OCI-LY1 (cell line): ENCODE results near the gene AFDN.

Experiments used
- H2AFZ ChIP-seq: fragments of 200-600 bp; sonication (generic), shearing (Covaris generic); 2 replicates; pipeline ENCODE4 v1.6.0; 2014; ENCODE audit warnings: antibody characterized with exemption, mild to moderate bottlenecking, low read length
- H3F3A ChIP-seq: fragments of 200-600 bp; sonication (generic), shearing (Covaris generic); 2 replicates; pipeline ENCODE4 v1.6.0; 2014; ENCODE audit warnings: mild to moderate bottlenecking, antibody characterized with exemption, low read length, moderate library complexity; ENCODE audit not compliant: insufficient read depth
- H3K27ac ChIP-seq: fragments of 200-600 bp; sonication (generic); 2 replicates; pipeline ENCODE4 v1.5.1; 2014; ENCODE audit warnings: low read length, mixed run types, mild to moderate bottlenecking, low read depth; ENCODE audit not compliant: poor library complexity, severe bottlenecking
- H3K27me3 ChIP-seq: fragments of 200-600 bp; sonication (generic); 2 replicates; pipeline ENCODE4 v1.6.0; 2014; ENCODE audit warnings: antibody characterized with exemption, mild to moderate bottlenecking, low read length, moderate library complexity; ENCODE audit not compliant: insufficient read depth
- H3K36me3 ChIP-seq: fragments of 200-600 bp; sonication (generic); 2 replicates; pipeline ENCODE4 v1.6.1; 2014; ENCODE audit warnings: mild to moderate bottlenecking, antibody characterized with exemption, low read length, moderate library complexity, mixed read lengths; ENCODE audit not compliant: insufficient read depth
- H3K4me1 ChIP-seq: fragments of 200-600 bp; sonication (generic); 2 replicates; pipeline ENCODE4 v1.5.1; 2014; ENCODE audit warnings: mild to moderate bottlenecking, low read length, moderate library complexity; ENCODE audit not compliant: insufficient read depth, severe bottlenecking
- H3K4me2 ChIP-seq: fragments of 200-600 bp; sonication (generic), shearing (Covaris generic); 2 replicates; pipeline ENCODE4 v1.6.1; 2014; ENCODE audit warnings: low read length
- H3K4me3 ChIP-seq: fragments of 200-600 bp; sonication (generic); 2 replicates; pipeline ENCODE4 v1.5.1; 2014; ENCODE audit warnings: low read length, low read depth, mild to moderate bottlenecking, mixed read lengths; ENCODE audit not compliant: poor library complexity, severe bottlenecking
- H3K79me2 ChIP-seq: fragments of 200-600 bp; shearing (Covaris generic); 2 replicates; pipeline ENCODE4 v1.6.1; 2016; ENCODE audit warnings: mixed run types, low read length, mixed read lengths; ENCODE audit not compliant: insufficient read depth
- H3K9ac ChIP-seq: fragments of 200-600 bp; sonication (generic), shearing (Covaris generic); 2 replicates; pipeline ENCODE4 v1.6.1; 2014; ENCODE audit warnings: mild to moderate bottlenecking, low read length, mixed read lengths
- H3K9me2 ChIP-seq: fragments of 200-600 bp; sonication (generic), shearing (Covaris generic); 2 replicates; pipeline ENCODE4 v1.6.1; 2014; ENCODE audit warnings: low read depth, mild to moderate bottlenecking, low read length, mixed read lengths
- H3K9me3 ChIP-seq: fragments of 200-600 bp; shearing (Covaris generic); 2 replicates; pipeline ENCODE4 v1.6.1; 2014; ENCODE audit warnings: low read length, mixed read lengths
- H4K20me1 ChIP-seq: fragments of 200-600 bp; sonication (generic), shearing (Covaris generic); 2 replicates; pipeline ENCODE4 v1.6.0; 2016; ENCODE audit warnings: mild to moderate bottlenecking, low read length; ENCODE audit not compliant: insufficient read depth
- EZH2 ChIP-seq: fragments of 200-600 bp; sonication (generic), shearing (Covaris generic); IDR thresholded peaks from 2 replicates; pipeline ENCODE4 v1.8.0; 2017; ENCODE audit warnings: borderline replicate concordance, mixed run types, mild to moderate bottlenecking, antibody characterized with exemption, low read length, moderate library complexity, mixed read lengths
- TF ChIP-seq, protein P1 (sequence below): fragments of 200-600 bp; sonication (generic), shearing (Covaris generic); IDR thresholded peaks from 2 replicates; pipeline ENCODE4 v1.5.1; 2017; ENCODE audit warnings: mild to moderate bottlenecking, antibody characterized with exemption, low read length, moderate library complexity, mixed read lengths

The AFDN gene

DNA sequence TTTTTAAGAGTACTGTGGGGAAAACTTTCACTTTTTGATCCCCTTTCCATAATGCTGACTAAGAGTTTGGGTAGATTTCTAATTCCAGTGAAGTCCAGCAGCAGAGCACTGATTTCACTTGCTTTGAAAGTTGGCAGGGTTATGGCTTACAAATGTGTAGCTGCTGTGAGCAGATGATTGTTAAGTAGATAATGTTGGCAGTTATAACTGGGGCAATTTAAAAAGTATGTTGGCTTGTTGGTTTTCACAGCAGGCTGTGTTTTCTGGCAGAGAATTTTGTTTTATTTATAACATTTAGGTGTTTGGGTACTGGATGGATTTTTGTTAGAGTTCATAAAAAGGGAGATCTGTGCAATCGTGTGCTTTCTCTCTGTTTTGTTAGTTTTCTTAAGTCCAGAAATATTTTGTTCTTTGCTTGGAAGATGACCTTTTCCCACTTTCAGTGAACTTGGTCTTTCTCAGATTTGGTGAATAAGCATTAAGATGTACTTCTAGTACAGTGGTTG lies 31.4 kb downstream of the AFDN start:
- H3K4me1 ChIP-seq = no peaks in the 10 kb centered on the region
- H3K4me2 ChIP-seq = no peak overlapping the region
- H3K9ac ChIP-seq = no peak overlapping the region
- TF ChIP-seq, protein P1, sequence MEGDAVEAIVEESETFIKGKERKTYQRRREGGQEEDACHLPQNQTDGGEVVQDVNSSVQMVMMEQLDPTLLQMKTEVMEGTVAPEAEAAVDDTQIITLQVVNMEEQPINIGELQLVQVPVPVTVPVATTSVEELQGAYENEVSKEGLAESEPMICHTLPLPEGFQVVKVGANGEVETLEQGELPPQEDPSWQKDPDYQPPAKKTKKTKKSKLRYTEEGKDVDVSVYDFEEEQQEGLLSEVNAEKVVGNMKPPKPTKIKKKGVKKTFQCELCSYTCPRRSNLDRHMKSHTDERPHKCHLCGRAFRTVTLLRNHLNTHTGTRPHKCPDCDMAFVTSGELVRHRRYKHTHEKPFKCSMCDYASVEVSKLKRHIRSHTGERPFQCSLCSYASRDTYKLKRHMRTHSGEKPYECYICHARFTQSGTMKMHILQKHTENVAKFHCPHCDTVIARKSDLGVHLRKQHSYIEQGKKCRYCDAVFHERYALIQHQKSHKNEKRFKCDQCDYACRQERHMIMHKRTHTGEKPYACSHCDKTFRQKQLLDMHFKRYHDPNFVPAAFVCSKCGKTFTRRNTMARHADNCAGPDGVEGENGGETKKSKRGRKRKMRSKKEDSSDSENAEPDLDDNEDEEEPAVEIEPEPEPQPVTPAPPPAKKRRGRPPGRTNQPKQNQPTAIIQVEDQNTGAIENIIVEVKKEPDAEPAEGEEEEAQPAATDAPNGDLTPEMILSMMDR = no peak
- no peak for TF ChIP-seq EZH2
- no peaks in the 10 kb centered on the region for H3K9me2 ChIP-seq
- no peak overlapping the region for H3K27ac ChIP-seq
- no peaks in the 10 kb centered on the region for H3K27me3 ChIP-seq
- no peaks in the 10 kb centered on the region for H3F3A ChIP-seq
- H2AFZ ChIP-seq = no peak overlapping the region
- H3K36me3 ChIP-seq = no peaks in the 10 kb centered on the region
- H3K9me3 ChIP-seq = no peaks in the 10 kb centered on the region
- H3K79me2 ChIP-seq = no peaks in the 10 kb centered on the region
- H4K20me1 ChIP-seq = no peaks in the 10 kb centered on the region; the same call in 1 of the 2 replicates
- H3K4me3 ChIP-seq = no peak overlapping the region

DNA sequence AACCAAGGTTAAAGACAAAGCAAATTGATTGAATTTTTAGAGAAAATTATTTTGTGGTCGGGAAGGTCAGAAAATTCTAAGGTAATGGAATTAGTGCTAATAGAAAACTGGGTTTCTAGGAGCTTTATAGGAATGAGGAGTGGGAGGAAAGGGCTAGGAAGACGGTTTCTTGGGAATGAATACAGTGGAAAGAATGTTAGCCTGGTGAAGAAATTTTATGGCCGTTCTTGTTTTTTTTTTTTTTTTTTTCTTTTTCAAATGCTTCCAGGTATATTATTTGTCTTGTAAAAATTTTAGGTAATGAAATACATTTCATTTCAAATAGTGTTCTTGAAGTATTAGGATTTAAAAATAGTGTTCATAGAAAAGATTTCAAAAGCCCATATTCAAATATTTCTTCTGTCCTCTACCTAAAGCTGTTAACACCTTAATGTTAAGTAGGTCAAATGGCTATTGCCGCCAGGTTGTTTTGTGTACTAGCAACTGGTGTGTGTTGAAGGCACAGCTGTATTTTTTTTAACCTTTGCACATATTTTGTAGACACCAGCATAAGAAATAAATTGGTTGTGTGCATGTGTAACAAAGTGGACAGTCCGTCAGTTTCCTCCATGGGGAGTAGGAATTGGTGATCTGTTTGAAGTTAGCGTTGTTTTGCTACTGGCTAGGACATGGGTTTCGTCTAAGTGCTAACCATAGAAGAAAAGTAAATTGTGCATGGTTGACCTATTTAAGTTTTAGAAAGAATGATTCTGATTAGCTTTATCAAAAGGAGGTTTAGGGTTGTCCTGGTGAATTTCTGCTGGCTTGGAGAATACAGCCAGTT lies 32.3 kb downstream of the AFDN start:
- TF ChIP-seq, protein P1 = no peak
- no peak for TF ChIP-seq EZH2
- no peak overlapping the region for H3K9ac ChIP-seq
- H3K79me2 ChIP-seq = no peaks in the 10 kb centered on the region
- no peak overlapping the region for H2AFZ ChIP-seq
- H3K4me3 ChIP-seq = no peak overlapping the region
- H3K27ac ChIP-seq = no peak overlapping the region
- H3K4me1 ChIP-seq = no peaks in the 10 kb centered on the region
- no peaks in the 10 kb centered on the region for H3K36me3 ChIP-seq
- no peaks in the 10 kb centered on the region for H3K27me3 ChIP-seq
- no peaks in the 10 kb centered on the region; the same call in 1 of the 2 replicates for H4K20me1 ChIP-seq
- no peak overlapping the region for H3K4me2 ChIP-seq
- no peaks in the 10 kb centered on the region for H3K9me3 ChIP-seq
- H3F3A ChIP-seq = no peaks in the 10 kb centered on the region
- no peaks in the 10 kb centered on the region for H3K9me2 ChIP-seq

DNA sequence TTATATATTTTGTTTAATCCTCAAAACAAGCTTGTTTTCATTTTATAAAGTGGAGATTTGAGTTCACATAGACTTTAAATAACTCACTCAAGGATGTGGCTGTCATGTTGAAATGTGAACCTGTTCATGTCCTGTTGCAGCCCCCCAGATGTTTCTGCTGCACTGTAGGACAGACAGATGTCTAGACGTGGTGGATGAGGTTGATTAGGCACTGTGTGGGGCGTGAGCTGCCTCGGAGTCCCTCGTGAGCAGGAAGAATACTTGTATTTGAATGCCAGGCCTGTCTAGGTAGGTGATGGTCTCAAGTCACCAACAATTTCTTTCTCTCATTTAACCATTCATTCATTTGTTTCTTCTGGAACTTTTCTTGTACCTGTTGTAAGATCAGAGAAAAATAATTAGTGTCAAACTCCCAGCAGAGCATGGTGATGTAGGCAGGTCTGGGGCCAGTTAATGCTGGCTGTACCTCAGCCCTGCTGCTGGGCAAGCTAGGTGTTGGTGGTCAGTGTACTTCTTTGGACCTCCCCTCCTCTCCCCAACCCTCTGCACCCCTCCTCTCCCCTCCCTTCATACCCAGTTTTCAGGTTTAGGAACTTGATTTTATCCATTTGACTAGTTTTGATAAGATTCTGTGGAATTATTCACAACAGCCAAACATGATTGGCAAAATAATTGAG lies 34.0 kb downstream of the AFDN start:
- H3K79me2 ChIP-seq = no peaks in the 10 kb centered on the region
- H3K9me2 ChIP-seq = no peaks in the 10 kb centered on the region
- no peak overlapping the region for H3K4me2 ChIP-seq
- no peaks in the 10 kb centered on the region for H3F3A ChIP-seq
- no peak overlapping the region for H2AFZ ChIP-seq
- H3K4me1 ChIP-seq = no peaks in the 10 kb centered on the region
- no peak overlapping the region for H3K9ac ChIP-seq
- TF ChIP-seq EZH2 = no peak
- TF ChIP-seq, protein P1 = no peak
- H4K20me1 ChIP-seq = no peaks in the 10 kb centered on the region
- no peak overlapping the region for H3K4me3 ChIP-seq
- H3K9me3 ChIP-seq = no peaks in the 10 kb centered on the region
- no peak overlapping the region for H3K27ac ChIP-seq
- H3K27me3 ChIP-seq = no peaks in the 10 kb centered on the region
- H3K36me3 ChIP-seq = no peaks in the 10 kb centered on the region
